HG02588 (cell line): ENCODE data around the gene SDF4.

Experiments
- ATAC-seq: cut with Tn5 transposase; IDR thresholded peaks from one replicate; pipeline ENCODE4 v1.9.1; 2021; ENCODE audit warnings: mild to moderate bottlenecking, moderate library complexity; ENCODE audit not compliant: unreplicated experiment

SDF4 gene

GRCh38 chr1:1231400-1232207 is at the start of gene SDF4:
Gene SDF4, minus strand, starts transcription at chr1:1232001. Its CDS starts 3,229 bp downstream, at chr1:1228772.
- ATAC-seq = peak; percentile 85

GRCh38 chr1:1280782-1281481 is 49.1 kb upstream of the SDF4 start:
- ATAC-seq = no peak

- ATAC-seq = no peak
Observed at GRCh38 chr1:1279028-1279427, 47.2 kb upstream of the SDF4 start.

GRCh38 chr1:1278620-1279019 is 46.8 kb upstream of the SDF4 start:
- no peak for ATAC-seq

GRCh38 chr1:1275836-1276235 is 44.0 kb upstream of the SDF4 start:
- ATAC-seq = no peak

GRCh38 chr1:1274931-1275431 is 43.2 kb upstream of the SDF4 start:
- no peak for ATAC-seq

GRCh38 chr1:1274299-1274930 is 42.6 kb upstream of the SDF4 start:
- ATAC-seq = no peak

- peak; percentile 70 for ATAC-seq
Observed at GRCh38 chr1:1273512-1274298, 41.9 kb upstream of the SDF4 start, which contains the start of gene UBE2J2. Gene UBE2J2, minus strand, starts transcription at chr1:1273854. Its CDS starts 5,862 bp downstream, at chr1:1267992.

- ATAC-seq = peak; percentile 9
Observed at GRCh38 chr1:1273209-1273511, 41.4 kb upstream of the SDF4 start.

GRCh38 chr1:1272341-1273208 is 40.8 kb upstream of the SDF4 start:
- no peak for ATAC-seq

GRCh38 chr1:1270813-1271212 is 39.0 kb upstream of the SDF4 start:
- ATAC-seq = no peak

GRCh38 chr1:1268284-1268682 is 36.5 kb upstream of the SDF4 start:
- ATAC-seq = no peak

- ATAC-seq = no peak
Observed at GRCh38 chr1:1267488-1268283, 35.9 kb upstream of the SDF4 start.

- ATAC-seq = no peak
Observed at GRCh38 chr1:1264868-1265272, 33.1 kb upstream of the SDF4 start.

GRCh38 chr1:1264026-1264425 is 32.2 kb upstream of the SDF4 start:
- no peak for ATAC-seq

GRCh38 chr1:1262758-1263157 is 31.0 kb upstream of the SDF4 start:
- ATAC-seq = no peak

GRCh38 chr1:1262071-1262470 is 30.3 kb upstream of the SDF4 start:
- no peak for ATAC-seq

- ATAC-seq = no peak
Observed at GRCh38 chr1:1260843-1261560, 29.2 kb upstream of the SDF4 start.
